ENCODE results near the gene LAMA4. TPM values are rescaled to one million over a fixed set of nuclear protein-coding genes. Genes with fewer than 3 reads are reported as not detected.

Gene LAMA4
- 47.8 TPM for polyA plus RNA-seq (2013, experiment 1 of 2; ENCODE audit: insufficient read length)
- 55.8 TPM for polyA plus RNA-seq (2013, experiment 2 of 2; ENCODE audit: insufficient read length)

GRCh38 chr6:112253841-112254816 is at the start of gene LAMA4:
LAMA4 (minus strand) TSS chr6:112254567; CDS start chr6:112254150, 417 bp downstream.
- peak; percentile 54 for DNase-seq

- no peak for DNase-seq
Measured at GRCh38 chr6:112302142-112302705, 47.9 kb upstream of the LAMA4 start.

GRCh38 chr6:112300896-112301295 is 46.5 kb upstream of the LAMA4 start:
- no peak for DNase-seq

- peak; percentile 85 for DNase-seq
Measured at GRCh38 chr6:112298816-112299281, 44.5 kb upstream of the LAMA4 start.

GRCh38 chr6:112298021-112298745 is 43.8 kb upstream of the LAMA4 start:
- DNase-seq: peak; percentile 82

- no peak for DNase-seq
Measured at GRCh38 chr6:112296694-112297093, 42.3 kb upstream of the LAMA4 start.

GRCh38 chr6:112296122-112296521 is 41.8 kb upstream of the LAMA4 start:
- DNase-seq: peak; percentile 77

GRCh38 chr6:112291161-112291762 is 36.9 kb upstream of the LAMA4 start:
- DNase-seq: no peak

GRCh38 chr6:112289038-112289566 is 34.7 kb upstream of the LAMA4 start:
- peak; percentile 89 for DNase-seq

GRCh38 chr6:112288475-112288874 is 34.1 kb upstream of the LAMA4 start:
- no peak for DNase-seq

GRCh38 chr6:112287577-112288225 is 33.3 kb upstream of the LAMA4 start:
- no peak for DNase-seq

- no peak for DNase-seq
Measured at GRCh38 chr6:112286500-112287144, 32.3 kb upstream of the LAMA4 start.

- DNase-seq: no peak
Measured at GRCh38 chr6:112286010-112286409, 31.6 kb upstream of the LAMA4 start.

- no peak for DNase-seq
Measured at GRCh38 chr6:112284603-112285002, 30.2 kb upstream of the LAMA4 start.

- no peak for DNase-seq
Measured at GRCh38 chr6:112283621-112284020, 29.3 kb upstream of the LAMA4 start.

GRCh38 chr6:112281821-112282615 is 27.7 kb upstream of the LAMA4 start:
- peak; percentile 88 for DNase-seq

- DNase-seq: no peak
Measured at GRCh38 chr6:112279031-112279935, 24.9 kb upstream of the LAMA4 start.

- DNase-seq: no peak
Measured at GRCh38 chr6:112275365-112275764, 21.0 kb upstream of the LAMA4 start.

- DNase-seq: no peak
Measured at GRCh38 chr6:112274774-112275173, 20.4 kb upstream of the LAMA4 start.
